ENCODE results near the gene CFAP206.

Gene CFAP206

DNA sequence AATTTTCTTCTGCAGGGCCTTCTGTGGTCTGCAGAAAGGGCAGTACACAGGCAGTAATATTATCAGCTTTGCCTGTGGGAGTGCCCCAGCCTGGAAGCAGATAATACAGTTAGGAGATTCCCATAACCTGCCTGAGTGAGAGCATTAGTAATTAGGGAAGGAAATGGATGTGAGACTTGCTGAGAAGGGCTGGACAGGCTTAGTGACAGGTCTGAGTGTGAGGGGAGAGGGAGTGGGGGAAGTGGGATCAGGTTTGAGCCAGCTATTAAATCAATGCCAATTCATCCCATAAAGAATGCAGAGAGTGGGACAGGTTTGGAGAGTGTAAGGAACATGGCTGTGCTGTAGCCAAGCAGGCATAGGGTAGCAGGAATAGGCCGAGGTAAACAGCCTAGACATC lies 10.1 kb upstream of the CFAP206 start:
- Histone ChIP-seq H2AFZ (ENCODE audit: low read depth, low read length) (no peak overlapping the region), H3K9me3 (ENCODE audit: insufficient read depth, low read length) (no peaks in the 10 kb centered on the region), H3K4me3 (ENCODE audit: low read length) (no peak overlapping the region), H3K27ac (ENCODE audit: low read length) (no peak overlapping the region), H3K4me1 (ENCODE audit: low read length) (peaks cover 5% of the 10 kb centered on the region; the same call in 1 of the 2 replicates), H3K36me3 (replicated peaks; ENCODE audit: low read depth, low read length) (no peaks in the 10 kb centered on the region), H4K20me1 (ENCODE audit: insufficient read depth, low read length) (no peaks in the 10 kb centered on the region), H3K27me3 (ENCODE audit: low read depth, low read length) (no peaks in the 10 kb centered on the region), H3K4me2 (ENCODE audit: low read length) (no peak overlapping the region), H3K9ac (ENCODE audit: low read length) (no peak overlapping the region), H3K79me2 (ENCODE audit: low read length) (no peaks in the 10 kb centered on the region)
- no peak for TF ChIP-seq EZH2phosphoT487 (IDR thresholded peaks at IDR 0.05; ENCODE audit: low read depth)
- TF ChIP-seq, protein P1, sequence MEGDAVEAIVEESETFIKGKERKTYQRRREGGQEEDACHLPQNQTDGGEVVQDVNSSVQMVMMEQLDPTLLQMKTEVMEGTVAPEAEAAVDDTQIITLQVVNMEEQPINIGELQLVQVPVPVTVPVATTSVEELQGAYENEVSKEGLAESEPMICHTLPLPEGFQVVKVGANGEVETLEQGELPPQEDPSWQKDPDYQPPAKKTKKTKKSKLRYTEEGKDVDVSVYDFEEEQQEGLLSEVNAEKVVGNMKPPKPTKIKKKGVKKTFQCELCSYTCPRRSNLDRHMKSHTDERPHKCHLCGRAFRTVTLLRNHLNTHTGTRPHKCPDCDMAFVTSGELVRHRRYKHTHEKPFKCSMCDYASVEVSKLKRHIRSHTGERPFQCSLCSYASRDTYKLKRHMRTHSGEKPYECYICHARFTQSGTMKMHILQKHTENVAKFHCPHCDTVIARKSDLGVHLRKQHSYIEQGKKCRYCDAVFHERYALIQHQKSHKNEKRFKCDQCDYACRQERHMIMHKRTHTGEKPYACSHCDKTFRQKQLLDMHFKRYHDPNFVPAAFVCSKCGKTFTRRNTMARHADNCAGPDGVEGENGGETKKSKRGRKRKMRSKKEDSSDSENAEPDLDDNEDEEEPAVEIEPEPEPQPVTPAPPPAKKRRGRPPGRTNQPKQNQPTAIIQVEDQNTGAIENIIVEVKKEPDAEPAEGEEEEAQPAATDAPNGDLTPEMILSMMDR (IDR thresholded peaks at IDR 0.05; ENCODE audit: low read depth, low read length): no peak

DNA sequence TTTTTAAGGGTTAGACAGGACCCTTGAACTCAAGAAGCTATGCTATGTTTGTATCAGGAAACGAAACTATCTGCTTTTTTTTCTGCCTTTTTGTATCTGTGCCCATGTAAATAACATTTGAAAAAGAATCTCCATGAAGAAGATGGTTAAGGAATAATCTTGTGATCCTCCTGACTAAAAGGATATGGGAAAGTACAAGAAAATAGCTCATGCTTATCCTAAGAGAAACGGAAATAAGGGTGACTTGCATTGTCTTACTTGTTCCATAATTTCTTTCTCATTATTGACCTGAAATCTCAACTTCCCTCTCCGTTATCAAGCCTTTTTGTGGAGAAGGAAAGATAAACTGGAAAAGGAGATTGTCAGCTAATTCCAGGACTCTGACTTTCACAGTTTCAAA lies 5.9 kb upstream of the CFAP206 start:
- TF ChIP-seq, protein P1 (IDR thresholded peaks at IDR 0.05; ENCODE audit: low read depth, low read length): no peak
- no peak for TF ChIP-seq EZH2phosphoT487 (IDR thresholded peaks at IDR 0.05; ENCODE audit: low read depth)
- H4K20me1 ChIP-seq (ENCODE audit: insufficient read depth, low read length): no peaks in the 10 kb centered on the region
- no peaks in the 10 kb centered on the region for H3K36me3 ChIP-seq (replicated peaks; ENCODE audit: low read depth, low read length)
- H3K9ac ChIP-seq (ENCODE audit: low read length): no peak overlapping the region
- no peak overlapping the region for H3K27ac ChIP-seq (ENCODE audit: low read length)
- no peak overlapping the region for H3K4me3 ChIP-seq (ENCODE audit: low read length)
- H3K27me3 ChIP-seq (ENCODE audit: low read depth, low read length): no peaks in the 10 kb centered on the region
- no peak overlapping the region for H2AFZ ChIP-seq (ENCODE audit: low read depth, low read length)
- no peaks in the 10 kb centered on the region for H3K79me2 ChIP-seq (ENCODE audit: low read length)
- peaks cover 4% of the 10 kb centered on the region; the same call in 1 of the 2 replicates for H3K4me1 ChIP-seq (ENCODE audit: low read length)
- H3K9me3 ChIP-seq (ENCODE audit: insufficient read depth, low read length): no peaks in the 10 kb centered on the region
- H3K4me2 ChIP-seq (ENCODE audit: low read length): no peak overlapping the region

DNA sequence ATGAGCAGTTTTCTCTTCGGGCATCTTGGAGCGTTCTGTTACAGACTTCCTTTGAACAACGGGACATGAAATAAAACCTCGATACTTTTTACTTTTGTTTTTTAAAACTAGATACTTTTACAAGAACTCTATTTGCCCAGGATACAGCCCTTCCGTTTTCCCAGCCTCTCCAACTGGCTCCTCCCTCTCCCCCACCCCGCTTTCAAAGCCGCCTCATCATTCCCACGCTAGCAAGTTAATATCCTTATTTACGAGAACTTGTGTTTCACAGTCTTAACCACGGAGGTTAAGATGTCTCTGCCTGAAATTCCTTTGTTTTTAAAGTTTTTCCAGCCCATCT lies 241 bp upstream of the CFAP206 start:
- Histone ChIP-seq H3K36me3 (replicated peaks; ENCODE audit: low read depth, low read length) (no peaks in the 10 kb centered on the region), H3K4me3 (ENCODE audit: low read length) (peak overlapping the region; percentile 99), H3K4me2 (ENCODE audit: low read length) (peak overlapping the region; percentile 93), H3K27ac (ENCODE audit: low read length) (no peak overlapping the region; the same call in 1 of the 2 replicates), H2AFZ (ENCODE audit: low read depth, low read length) (peak overlapping the region; percentile 95; the same call in 1 of the 2 replicates), H3K79me2 (ENCODE audit: low read length) (no peaks in the 10 kb centered on the region), H4K20me1 (ENCODE audit: insufficient read depth, low read length) (no peaks in the 10 kb centered on the region), H3K4me1 (ENCODE audit: low read length) (peaks cover 8% of the 10 kb centered on the region), H3K9me3 (ENCODE audit: insufficient read depth, low read length) (no peaks in the 10 kb centered on the region), H3K9ac (ENCODE audit: low read length) (peak overlapping the region; percentile 38; the same call in 1 of the 2 replicates), H3K27me3 (ENCODE audit: low read depth, low read length) (no peaks in the 10 kb centered on the region)
- no peak for TF ChIP-seq EZH2phosphoT487 (IDR thresholded peaks at IDR 0.05; ENCODE audit: low read depth)
- TF ChIP-seq, protein P1 (IDR thresholded peaks at IDR 0.05; ENCODE audit: low read depth, low read length): no peak

DNA sequence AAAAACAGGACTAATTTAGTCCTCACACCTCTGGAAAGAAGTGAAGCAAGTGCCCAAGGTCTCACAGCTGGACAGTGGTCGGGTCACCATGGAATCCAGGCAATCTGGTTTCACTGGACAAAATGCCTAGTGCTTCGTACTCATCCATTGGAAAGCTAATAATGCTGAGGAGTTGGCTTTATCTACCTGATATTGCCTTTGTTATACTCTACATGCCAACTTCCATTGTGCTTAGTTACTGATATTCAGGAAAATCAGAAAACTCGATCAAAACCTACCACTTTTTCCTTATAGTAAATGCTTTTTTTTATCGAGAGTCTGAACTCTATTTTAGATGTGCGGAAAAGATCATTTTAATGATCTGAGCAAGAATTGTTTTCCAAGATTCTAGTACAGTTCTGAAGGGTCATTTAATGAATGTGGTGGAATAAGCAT lies 966 bp downstream of the CFAP206 start:
- H3K4me1 ChIP-seq (ENCODE audit: low read length): peaks cover 8% of the 10 kb centered on the region

More for the DNA sequence above, 966 bp downstream of the CFAP206 start:
- H3K9ac ChIP-seq (ENCODE audit: low read length): peak overlapping the region; percentile 79
- TF ChIP-seq, protein P1 (IDR thresholded peaks at IDR 0.05; ENCODE audit: low read depth, low read length): no peak
- no peak for TF ChIP-seq EZH2phosphoT487 (IDR thresholded peaks at IDR 0.05; ENCODE audit: low read depth)
- H4K20me1 ChIP-seq (ENCODE audit: insufficient read depth, low read length): no peaks in the 10 kb centered on the region
- H3K27me3 ChIP-seq (ENCODE audit: low read depth, low read length): no peaks in the 10 kb centered on the region
- peak overlapping the region; percentile 99 for H3K4me3 ChIP-seq (ENCODE audit: low read length)
- H3K9me3 ChIP-seq (ENCODE audit: insufficient read depth, low read length): no peaks in the 10 kb centered on the region
- peak overlapping the region; percentile 19; the same call in 1 of the 2 replicates for H3K27ac ChIP-seq (ENCODE audit: low read length)
- H3K36me3 ChIP-seq (replicated peaks; ENCODE audit: low read depth, low read length): no peaks in the 10 kb centered on the region
- peak overlapping the region; percentile 94 for H3K4me2 ChIP-seq (ENCODE audit: low read length)
- no peaks in the 10 kb centered on the region for H3K79me2 ChIP-seq (ENCODE audit: low read length)
- peak overlapping the region; percentile 100 for H2AFZ ChIP-seq (ENCODE audit: low read depth, low read length)
